H1 (cell line): ENCODE data around the gene ZNF565. TPM values are rescaled to one million over a fixed set of nuclear protein-coding genes. Genes with fewer than 3 reads are reported as not detected.
"Not testable (repeated sequence)": the region's sequence is repeated elsewhere in the genome, so short reads cannot be mapped to it uniquely, and the experiment has no call there.

Experiments
- CTCF ChIA-PET: fragments of 300-600 bp; sonication (Branson Sonifier 250); formaldehyde crosslinking; loops from one replicate; lab custom pipeline; 2021; ENCODE audit not compliant: partially characterized antibody; lab: Charles Lee
- POLR2A ChIA-PET: fragments of 300-600 bp; sonication (Branson Sonifier 250); formaldehyde crosslinking; loops from one replicate; lab custom pipeline; 2021; ENCODE audit warnings: inconsistent platforms; ENCODE audit not compliant: partially characterized antibody; lab: Charles Lee
- DNase-seq, 2 experiments: peaks; one replicate each; pipeline versions ENCODE4 v3.0.0 to v3.0.0-alpha.2; 2010 to 2022; ENCODE audit warnings: low spot score in 2 of 2, low read depth in 1 of 2, mixed read lengths in 1 of 2
- FAIRE-seq: peaks from 2 replicates; lab custom pipeline; 2011; peaks lifted over from hg19 to GRCh38; lab: Jason Lieb, UNC
- H2AFZ ChIP-seq: 2 replicates; pipeline ENCODE4 v1.8.1; 2012; ENCODE audit warnings: low read length, inconsistent platforms
- H2AK5ac ChIP-seq: 2 replicates; pipeline ENCODE4 v1.6.1; 2013; ENCODE audit warnings: low read depth, low read length
- H2BK120ac ChIP-seq: replicated peaks from 2 replicates; pipeline ENCODE3; 2013; ENCODE audit warnings: low read depth, low read length, inconsistent platforms
- H2BK12ac ChIP-seq: 2 replicates; pipeline ENCODE4 v1.6.1; 2013; ENCODE audit warnings: low read depth, low read length
- H2BK15ac ChIP-seq: 2 replicates; pipeline ENCODE4 v1.6.1; 2013; ENCODE audit warnings: low read length
- H2BK20ac ChIP-seq: 2 replicates; pipeline ENCODE4 v1.6.1; 2013; ENCODE audit warnings: low read length
- H2BK5ac ChIP-seq: 2 replicates; pipeline ENCODE4 v1.6.1; 2013; ENCODE audit warnings: low read depth, low read length
- H3K14ac ChIP-seq: 2 replicates; pipeline ENCODE4 v1.6.1; 2013; ENCODE audit warnings: inconsistent platforms; ENCODE audit not compliant: insufficient read length
- H3K18ac ChIP-seq: 2 replicates; pipeline ENCODE4 v1.6.1; 2013; ENCODE audit warnings: low read length; ENCODE audit errors: extremely low read depth
- H3K23ac ChIP-seq: 2 replicates; pipeline ENCODE4 v1.6.1; 2013; ENCODE audit warnings: inconsistent platforms; ENCODE audit not compliant: insufficient read length
- H3K23me2 ChIP-seq: 2 replicates; pipeline ENCODE4 v1.6.1; 2013; ENCODE audit warnings: low read depth, low read length
- H3K27ac ChIP-seq: 2 replicates; pipeline ENCODE4 v1.6.1; 2011; ENCODE audit warnings: low read depth, low read length, inconsistent platforms
- H3K27me3 ChIP-seq, 4 experiments: replicated peaks in 1 of 4; 1 replicate in 1 of 4; 2 replicates in 3 of 4; pipeline versions ENCODE4 v1.6.1 to v1.8.1; 2011 to 2013; ENCODE audit warnings: low read length in 3 of 4, mild to moderate bottlenecking in 3 of 4, inconsistent platforms in 2 of 4, mixed read lengths in 2 of 4, moderate library complexity in 1 of 4; ENCODE audit not compliant: control insufficient read depth in 3 of 4, insufficient read depth in 3 of 4; ENCODE audit errors: extremely low read depth in 1 of 4
- H3K36me3 ChIP-seq, 4 experiments: 2 replicates each; pipeline versions ENCODE4 v1.6.1 to v1.8.1; 2011 to 2013; ENCODE audit warnings: mild to moderate bottlenecking in 4 of 4, low read length in 3 of 4, moderate library complexity in 2 of 4, control low read depth in 1 of 4, inconsistent platforms in 1 of 4; ENCODE audit not compliant: insufficient read depth in 4 of 4, control insufficient read depth in 2 of 4
- H3K4ac ChIP-seq: replicated peaks from 2 replicates; pipeline ENCODE3; 2013; ENCODE audit warnings: low read length, low read depth, mixed read lengths, inconsistent platforms; ENCODE audit not compliant: insufficient read length
- H3K4me1 ChIP-seq, 4 experiments: replicated peaks in 1 of 4; 1 replicate in 1 of 4; 2 replicates in 3 of 4; pipeline versions ENCODE4 v1.6.1 to v1.8.1; 2011 to 2013; ENCODE audit warnings: low read length in 3 of 4, inconsistent platforms in 2 of 4, mixed read lengths in 1 of 4; ENCODE audit not compliant: insufficient read depth in 4 of 4, control insufficient read depth in 3 of 4
- H3K4me2 ChIP-seq, 2 experiments: 2 replicates each; pipeline versions ENCODE4 v1.6.1 to v1.8.1; 2011 to 2013; ENCODE audit warnings: low read depth in 2 of 2, low read length in 2 of 2, control low read depth in 1 of 2, inconsistent platforms in 1 of 2, mild to moderate bottlenecking in 1 of 2; ENCODE audit not compliant: insufficient read depth in 1 of 2
- H3K4me3 ChIP-seq, 4 experiments: fragments of 200-600, 300-600 bp in 1 of 4; sonication (generic), shearing (Covaris generic), sonication (Bioruptor Twin) in 1 of 4; 2 replicates each; pipeline versions ENCODE4 v1.5.1 to v1.8.1; 2011 to 2016; ENCODE audit warnings: low read length in 4 of 4, low read depth in 3 of 4, control low read depth in 2 of 4, inconsistent platforms in 2 of 4, mild to moderate bottlenecking in 2 of 4, mixed read lengths in 1 of 4, moderate library complexity in 1 of 4; ENCODE audit not compliant: insufficient read depth in 2 of 4; ENCODE audit errors: extremely low read depth in 1 of 4
- H3K56ac ChIP-seq: replicated peaks from 2 replicates; pipeline ENCODE3; 2013; ENCODE audit warnings: low read depth, mild to moderate bottlenecking, mixed read lengths, low read length, inconsistent platforms; ENCODE audit not compliant: insufficient read length
- H3K79me1 ChIP-seq: 2 replicates; pipeline ENCODE4 v1.6.1; 2013; ENCODE audit warnings: low read depth, low read length, control low read depth
- H3K79me2 ChIP-seq, 2 experiments: 2 replicates each; pipeline versions ENCODE4 v1.6.1 to v1.8.1; 2012 to 2013; ENCODE audit warnings: low read length in 2 of 2, mild to moderate bottlenecking in 2 of 2, inconsistent platforms in 1 of 2; ENCODE audit not compliant: insufficient read depth in 2 of 2, control insufficient read depth in 1 of 2
- H3K9ac ChIP-seq, 4 experiments: replicated peaks in 1 of 4; 1 replicate in 1 of 4; 2 replicates in 3 of 4; pipeline versions ENCODE4 v1.6.1 to v1.8.1; 2011 to 2013; ENCODE audit warnings: low read depth in 3 of 4, low read length in 3 of 4, control low read depth in 2 of 4, mild to moderate bottlenecking in 2 of 4, moderate library complexity in 2 of 4, inconsistent platforms in 1 of 4; ENCODE audit errors: extremely low read depth in 1 of 4
- H3K9me3 ChIP-seq, 2 experiments: 2 replicates each; pipeline versions ENCODE4 v1.6.1 to v1.8.1; 2012 to 2013; ENCODE audit warnings: mild to moderate bottlenecking in 2 of 2, moderate library complexity in 2 of 2, control low read depth in 1 of 2, inconsistent platforms in 1 of 2, low read depth in 1 of 2, low read length in 1 of 2, mixed read lengths in 1 of 2; ENCODE audit not compliant: insufficient read depth in 2 of 2
- H4K20me1 ChIP-seq, 2 experiments: replicated peaks in 1 of 2; 2 replicates each; pipeline versions ENCODE3 to v1.8.1; 2011 to 2013; ENCODE audit warnings: inconsistent platforms in 2 of 2, low read length in 2 of 2, mild to moderate bottlenecking in 1 of 2; ENCODE audit not compliant: insufficient read depth in 2 of 2, control insufficient read depth in 1 of 2
- H4K5ac ChIP-seq: 2 replicates; pipeline ENCODE4 v1.6.1; 2013; ENCODE audit warnings: low read length, low read depth, mixed read lengths, inconsistent platforms; ENCODE audit not compliant: insufficient read length
- H4K8ac ChIP-seq: 2 replicates; pipeline ENCODE4 v1.8.0; 2013; ENCODE audit warnings: mild to moderate bottlenecking, moderate library complexity, low read length, inconsistent platforms; ENCODE audit not compliant: insufficient read depth; ENCODE audit errors: extremely low read depth
- H4K91ac ChIP-seq: replicated peaks from 2 replicates; pipeline ENCODE3; 2013; ENCODE audit warnings: low read length, mixed read lengths, inconsistent platforms; ENCODE audit not compliant: insufficient read length
- WGBS, 2 experiments: shearing (Covaris generic) in 1 of 2; methylation state at CpG; one replicate each; pipeline versions ENCODE4 v1.1.6 to v1.1.7; 2013 to 2015; ENCODE audit warnings: low lambda C conversion rate in 2 of 2, mixed read lengths in 2 of 2, inconsistent platforms in 1 of 2, low coverage in 1 of 2, missing lambda C conversion rate in 1 of 2; ENCODE audit not compliant: insufficient replicate concordance in 2 of 2, insufficient coverage in 1 of 2, insufficient read length in 1 of 2; ENCODE audit errors: extremely low coverage in 1 of 2, missing lambda C conversion rate in 1 of 2; 5-methylcytosine and 5-hydroxymethylcytosine counted together
- polyA plus RNA-seq, 7 experiments: library from polyadenylated mRNA; depleted of rRNA in 3 of 7; stranded (reverse) in 5 of 7; unstranded in 2 of 7; fragments of >200 nt in 5 of 7; fragments of 200-250 nt in 2 of 7; gene quantifications; 1 replicate in 5 of 7; 2 replicates in 1 of 7; 4 replicates in 1 of 7; pipeline versions ENCODE4 v1.2.1 to v1.2.3, GENCODE V29; 2011 to 2013; ENCODE audit warnings: missing spikeins in 2 of 7, mixed read lengths in 2 of 7
- total RNA-seq: library from RNA; stranded (reverse); fragmentation: NEBNext Ultra II Directional; extraction: Animal tissue kit (Norgen Biotek cat#: 25700); gene quantifications from 2 replicates; pipeline ENCODE4 v1.2.1, GENCODE V29; 2021

The ZNF565 gene
- total and polyA plus RNA-seq, 2 of the 8 experiments (the other 6 are each of a cell fraction or from before 2014, with no cell fraction given) = 0.89 to 3.1 TPM

DNA sequence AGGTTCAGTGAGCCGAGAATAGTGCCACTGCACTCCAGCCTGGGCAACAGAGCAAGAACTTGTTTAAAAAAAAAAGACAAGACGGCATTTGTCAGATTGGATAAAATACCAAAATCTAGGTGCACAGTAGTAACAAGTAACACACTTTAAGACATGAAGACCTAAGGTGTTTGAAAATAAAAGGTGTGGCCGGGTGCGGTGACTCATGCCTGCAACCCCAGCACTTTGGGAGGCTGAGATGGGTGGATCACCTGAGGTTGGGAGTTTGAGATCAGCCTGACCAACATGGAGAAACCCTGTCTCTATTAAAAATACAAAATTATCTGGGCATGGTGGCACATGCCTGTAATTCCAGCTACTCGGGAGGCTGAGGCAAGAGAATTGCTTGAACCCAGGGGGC, 27.7 kb downstream of the ZNF565 start:
- H3K18ac ChIP-seq, H3K79me1 ChIP-seq, H3K9ac ChIP-seq, H3K23ac ChIP-seq, H2BK12ac ChIP-seq, H2AFZ ChIP-seq, H2BK120ac ChIP-seq, H3K23me2 ChIP-seq, H3K4me3 ChIP-seq, H3K14ac ChIP-seq, H3K27ac ChIP-seq, H3K4me1 ChIP-seq, H3K56ac ChIP-seq, H3K9me3 ChIP-seq, H3K36me3 ChIP-seq, H4K91ac ChIP-seq, H3K27me3 ChIP-seq, H2BK15ac ChIP-seq, H4K20me1 ChIP-seq, H3K4me2 ChIP-seq, H2AK5ac ChIP-seq, H3K79me2 ChIP-seq, FAIRE-seq, H2BK20ac ChIP-seq, H4K8ac ChIP-seq, H2BK5ac ChIP-seq, CTCF ChIA-PET, H3K4ac ChIP-seq, H4K5ac ChIP-seq, DNase-seq: not testable (repeated sequence)
- POLR2A ChIA-PET = interaction anchor here (1.0 to 1.5 kb wide), 5 partner anchors 8 to 58 kb away, joined by 3 to 4 read pairs (median 3); partner anchors contain the start of gene ZNF565
- 88% methylated on average over 5 of the region's 5 CpGs; no CpG with 5 or more reads in 1 of the 2 experiments for WGBS, 2 experiments
